LNCaP clone FGC (cell line): ENCODE data around the gene CAMK2D.

Experiments
- DNase-seq: peaks from one replicate; pipeline ENCODE4 v3.0.0-alpha.2; 2011; ENCODE audit warnings: low read depth
- H3K4me3 ChIP-seq: 2 replicates; pipeline ENCODE4 v1.5.1; 2011; ENCODE audit warnings: mild to moderate bottlenecking, low read depth, low read length, control low read depth
- CTCF ChIP-seq: IDR thresholded peaks from 2 replicates; pipeline ENCODE4 v1.5.1; 2012; ENCODE audit warnings: mild to moderate bottlenecking; ENCODE audit not compliant: control insufficient read depth, insufficient read depth; ENCODE audit errors: extremely low read depth

CAMK2D gene

GRCh38 chr4:113675731-113676697 lies 85.5 kb downstream of the CAMK2D start:
- TF ChIP-seq CTCF = no peak
- no peak for DNase-seq
- H3K4me3 ChIP-seq = no peak overlapping the region

GRCh38 chr4:113674733-113675132 lies 86.8 kb downstream of the CAMK2D start:
- H3K4me3 ChIP-seq = no peak overlapping the region
- DNase-seq = no peak
- TF ChIP-seq CTCF = no peak

GRCh38 chr4:113674251-113674650 lies 87.3 kb downstream of the CAMK2D start:
- TF ChIP-seq CTCF = no peak
- H3K4me3 ChIP-seq = no peak overlapping the region
- peak; percentile 34 for DNase-seq

- TF ChIP-seq CTCF = no peak
- no peak overlapping the region for H3K4me3 ChIP-seq
- no peak for DNase-seq
Observed at GRCh38 chr4:113673450-113673849, 88.1 kb downstream of the CAMK2D start.

GRCh38 chr4:113666386-113667114 lies 95.0 kb downstream of the CAMK2D start:
- no peak for DNase-seq
- no peak overlapping the region for H3K4me3 ChIP-seq
- TF ChIP-seq CTCF = no peak

GRCh38 chr4:113665036-113665435 lies 96.5 kb downstream of the CAMK2D start:
- no peak overlapping the region for H3K4me3 ChIP-seq
- TF ChIP-seq CTCF = no peak
- DNase-seq = no peak
